DMS 273 (cell line): ENCODE measurements around the gene SAYSD1.

Source experiments
- DNase-seq: peaks from one replicate; lab custom pipeline; 2025; ENCODE audit not compliant: unreplicated experiment; lab: John Stamatoyannopoulos, UW

Gene SAYSD1

DNA sequence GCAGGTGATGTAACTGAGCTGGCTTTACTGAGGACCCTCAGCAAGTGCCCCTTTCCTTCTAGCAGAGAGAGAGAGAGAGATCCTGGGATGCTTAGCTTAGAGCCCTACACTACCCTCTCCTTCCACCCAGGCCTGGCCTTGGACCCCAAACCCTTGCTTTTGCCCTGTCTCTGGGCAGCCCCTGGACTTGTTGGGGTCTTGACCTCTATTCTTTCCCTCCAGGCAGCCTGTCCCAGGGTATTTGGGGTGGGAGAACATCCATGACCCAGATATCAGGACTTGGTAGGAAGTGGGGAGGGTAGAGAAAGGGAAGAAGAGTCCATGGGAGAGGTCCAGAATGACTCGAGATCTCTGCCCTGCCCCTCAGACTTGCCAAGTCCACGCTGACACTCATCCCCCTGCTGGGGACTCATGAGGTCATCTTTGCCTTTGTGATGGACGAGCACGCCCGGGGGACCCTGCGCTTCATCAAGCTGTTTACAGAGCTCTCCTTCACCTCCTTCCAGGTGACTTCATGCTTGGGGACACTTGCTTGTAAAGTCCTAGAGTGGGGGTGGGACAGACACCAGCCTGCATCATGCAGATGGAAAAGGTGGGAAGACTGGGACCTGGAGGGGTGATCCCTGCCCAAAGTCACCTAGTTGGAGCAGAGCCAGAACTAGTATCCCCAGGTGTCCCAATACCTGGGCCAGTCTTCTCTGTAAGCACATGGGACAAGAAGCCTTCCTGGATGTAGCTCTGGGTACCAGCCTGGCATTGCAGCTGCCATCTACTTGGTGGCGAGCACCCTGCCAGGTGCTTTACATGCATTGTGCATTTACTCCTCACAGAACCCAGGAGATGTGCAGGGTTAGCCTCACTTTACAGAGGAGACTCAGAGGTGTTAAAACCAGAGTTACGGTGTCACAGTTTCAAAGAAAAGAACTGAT lies 35.5 kb downstream of the SAYSD1 start:
- DNase-seq = no peak

DNA sequence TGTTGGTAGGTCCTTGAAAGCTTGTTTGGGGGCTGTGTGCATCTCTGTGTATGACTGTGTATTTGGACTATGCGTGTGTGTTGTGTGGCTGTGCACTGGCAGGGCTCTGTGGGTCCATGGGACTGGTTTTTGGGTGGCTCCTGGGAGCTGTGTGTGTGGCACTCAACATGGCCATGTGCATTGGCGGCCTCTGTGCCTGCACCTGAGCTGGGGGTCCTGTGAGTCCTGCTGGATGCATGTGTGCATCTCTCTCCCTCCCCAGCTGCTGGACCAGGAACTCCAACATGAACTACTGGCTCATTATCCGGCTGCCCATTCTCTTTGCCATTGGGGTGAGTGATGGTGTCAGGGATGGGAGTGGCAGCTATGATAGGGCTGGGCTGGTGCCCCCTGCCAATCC lies 36.3 kb downstream of the SAYSD1 start:
- no peak for DNase-seq

- DNase-seq = no peak
These were observed 36.9 kb downstream of the SAYSD1 start for GRCh38 chr6:39077882-39078594.

DNA sequence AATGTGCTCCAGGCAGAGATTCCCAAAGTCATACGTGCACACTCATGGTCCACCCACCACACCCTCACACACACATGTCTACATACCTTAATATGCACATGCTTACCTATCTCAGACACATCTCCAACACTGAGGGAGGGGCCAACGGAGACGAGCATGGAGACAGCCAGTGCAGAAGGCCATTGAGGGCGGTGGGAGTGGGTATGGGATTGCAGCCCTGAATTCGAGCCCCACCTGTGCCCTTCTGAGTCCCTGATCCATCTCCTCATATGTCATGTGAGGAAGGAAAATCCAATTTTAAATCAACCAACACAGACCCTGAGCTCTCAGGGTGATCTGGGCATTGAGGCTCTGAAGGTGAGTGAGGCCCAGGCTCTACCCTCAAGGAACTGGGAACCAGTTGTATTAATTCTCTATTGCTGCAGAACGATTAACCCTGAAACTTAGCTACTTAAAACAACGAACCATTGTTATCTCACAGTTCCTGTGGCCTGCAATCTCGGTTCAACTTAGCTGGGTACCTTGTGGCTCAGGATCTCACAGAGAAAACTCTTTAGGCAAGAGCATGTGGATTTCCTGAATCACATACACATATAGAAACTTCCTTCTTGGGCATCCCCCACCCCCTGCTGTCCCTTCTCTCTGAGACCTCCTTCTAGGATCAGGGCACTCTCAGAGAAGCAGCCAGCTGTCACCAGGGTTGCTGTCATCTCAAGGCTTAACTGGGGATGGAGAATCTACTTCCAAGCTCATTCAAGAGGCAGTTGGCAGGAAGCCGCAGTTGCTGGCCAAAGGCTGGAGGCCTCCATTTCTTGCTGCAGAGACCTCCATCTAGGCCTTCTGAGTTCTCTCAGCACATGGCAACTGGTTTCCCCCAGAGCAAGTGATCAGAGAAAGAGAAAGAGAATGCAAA lies 38.1 kb downstream of the SAYSD1 start:
- DNase-seq = no peak

GRCh38 chr6:39075807-39076622 lies 39.0 kb downstream of the SAYSD1 start:
- no peak for DNase-seq

GRCh38 chr6:39075010-39075686 lies 39.8 kb downstream of the SAYSD1 start:
- no peak for DNase-seq

DNA sequence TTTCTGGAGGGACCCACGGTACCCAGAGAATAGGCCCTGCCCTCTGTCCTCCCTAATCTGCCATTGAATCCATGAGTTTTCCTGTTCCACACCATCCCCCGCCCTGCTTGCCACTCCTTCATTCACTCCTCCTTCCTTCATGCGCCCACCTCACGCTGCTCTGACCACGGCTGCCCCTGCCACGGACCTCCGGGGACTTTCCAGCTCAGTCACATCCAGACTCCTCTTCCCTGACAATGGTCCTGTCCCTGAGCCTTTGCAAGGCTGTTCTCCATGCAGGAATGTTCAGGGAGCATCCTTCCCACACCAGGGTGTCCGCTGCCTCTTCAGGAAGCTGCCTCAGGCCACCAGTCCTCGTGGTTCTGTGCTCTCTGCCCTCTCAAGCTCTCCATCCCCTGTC lies 40.5 kb downstream of the SAYSD1 start:
- no peak for DNase-seq

- DNase-seq = no peak
These were observed 41.3 kb downstream of the SAYSD1 start for GRCh38 chr6:39073471-39074355.

GRCh38 chr6:39072830-39073229 lies 42.2 kb downstream of the SAYSD1 start:
- DNase-seq = no peak

GRCh38 chr6:39068391-39068790 lies 46.6 kb downstream of the SAYSD1 start:
- no peak for DNase-seq

- no peak for DNase-seq
These were observed 49.4 kb downstream of the SAYSD1 start for GRCh38 chr6:39065561-39065960.

DNA sequence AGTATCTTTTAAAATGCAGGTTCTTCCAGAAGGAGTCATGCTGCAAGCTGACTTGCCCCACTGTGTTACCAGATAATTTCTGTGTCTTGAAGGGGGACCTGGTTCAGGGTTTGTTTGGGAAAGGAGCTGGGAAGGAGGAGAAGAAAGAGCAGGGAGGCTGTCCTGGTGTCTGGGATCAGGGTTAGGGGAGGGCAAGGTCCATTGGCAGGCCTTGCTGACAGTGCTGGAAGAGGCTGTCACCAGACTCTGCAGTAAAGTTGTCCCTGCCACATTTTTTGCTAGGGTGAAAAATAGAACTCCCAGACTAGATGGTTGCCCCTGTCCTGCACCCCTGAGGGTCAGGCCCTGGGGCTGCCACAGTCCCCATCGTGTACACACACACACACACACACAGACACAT lies 51.5 kb downstream of the SAYSD1 start:
- no peak for DNase-seq

- peak; percentile 35 for DNase-seq
These were observed 52.8 kb downstream of the SAYSD1 start for GRCh38 chr6:39062014-39062740.

- no peak for DNase-seq
These were observed 53.4 kb downstream of the SAYSD1 start for GRCh38 chr6:39061588-39061987.

GRCh38 chr6:39061182-39061581 lies 53.8 kb downstream of the SAYSD1 start:
- DNase-seq = no peak

- DNase-seq = no peak
These were observed 54.4 kb downstream of the SAYSD1 start for GRCh38 chr6:39060467-39061160.

- DNase-seq = no peak
These were observed 55.3 kb downstream of the SAYSD1 start for GRCh38 chr6:39059496-39060310.
